PC-9 (cell line): ENCODE results near the gene ZFP57. TPM values are rescaled to one million over a fixed set of nuclear protein-coding genes. Genes with fewer than 3 reads are reported as not detected.

Experiments used
- BruUV-seq: library from RNA; stranded (reverse); fragments of 400-500 nt; replicated peaks from 2 replicates; lab custom pipeline; 2021; lab: Mats Ljungman, UMichigan
- CTCF ChIA-PET: fragments of 300-600 bp; sonication (Branson Sonifier 250); formaldehyde crosslinking; loops from one replicate; lab custom pipeline; 2022; ENCODE audit warnings: antibody characterized with exemption; lab: Charles Lee
- POLR2A ChIA-PET: fragments of 300-600 bp; sonication (Branson Sonifier 250); formaldehyde crosslinking; loops from one replicate; lab custom pipeline; 2022; ENCODE audit warnings: antibody characterized with exemption; ENCODE audit not compliant: unreplicated experiment; lab: Charles Lee
- DNase-seq, 2 experiments: peaks; one replicate each; pipeline versions ENCODE4 v3.0.0 to v3.0.0-alpha.2; 2015 to 2022; ENCODE audit warnings: mixed read lengths in 1 of 2
- H2AFZ ChIP-seq: fragments of 200-600 bp; sonication (generic); 2 replicates; pipeline ENCODE4 v1.8.1; 2017; ENCODE audit warnings: antibody characterized with exemption
- H3F3A ChIP-seq: fragments of 200-600 bp; sonication (generic); 2 replicates; pipeline ENCODE4 v1.8.1; 2017; ENCODE audit warnings: antibody characterized with exemption, mild to moderate bottlenecking, low read depth; ENCODE audit not compliant: insufficient read depth
- H3K27ac ChIP-seq: fragments of 200-600 bp; sonication (generic); 2 replicates; pipeline ENCODE4 v1.6.1; 2016; ENCODE audit warnings: mixed run types
- H3K27me3 ChIP-seq: fragments of 200-600 bp; sonication (generic); 2 replicates; pipeline ENCODE4 v1.6.1; 2016; ENCODE audit warnings: low read depth, mixed run types; ENCODE audit not compliant: insufficient read depth
- H3K36me3 ChIP-seq: fragments of 200-600 bp; sonication (generic); 2 replicates; pipeline ENCODE4 v1.6.1; 2016; ENCODE audit warnings: low read depth, mixed run types
- H3K4me1 ChIP-seq: fragments of 200-600 bp; sonication (generic); replicated peaks from 2 replicates; pipeline ENCODE4 v1.6.1; 2016; ENCODE audit warnings: mixed run types; ENCODE audit not compliant: insufficient read depth
- H3K4me2 ChIP-seq: fragments of 200-600 bp; sonication (generic); 2 replicates; pipeline ENCODE4 v1.6.1; 2017; ENCODE audit warnings: mixed run types
- H3K4me3 ChIP-seq: fragments of 200-600 bp; sonication (generic); 2 replicates; pipeline ENCODE4 v1.6.1; 2016; ENCODE audit warnings: mixed run types
- H3K79me2 ChIP-seq: fragments of 200-600 bp; sonication (generic); 2 replicates; pipeline ENCODE4 v1.6.1; 2017; ENCODE audit warnings: low read depth, mixed run types
- H3K9me2 ChIP-seq: fragments of 200-600 bp; sonication (generic); 2 replicates; pipeline ENCODE4 v1.8.1; 2017; ENCODE audit warnings: mild to moderate bottlenecking; ENCODE audit not compliant: insufficient read depth
- H3K9me3 ChIP-seq: fragments of 200-600 bp; sonication (generic); 2 replicates; pipeline ENCODE4 v1.8.1; 2016; ENCODE audit warnings: low read depth; ENCODE audit not compliant: insufficient read depth
- H4K20me1 ChIP-seq: fragments of 200-600 bp; sonication (generic); 2 replicates; pipeline ENCODE4 v1.8.1; 2017; ENCODE audit not compliant: insufficient read depth
- CTCF ChIP-seq: fragments of 200-600 bp; sonication (generic); conservative IDR thresholded peaks from 2 replicates; pipeline ENCODE4 v1.6.1; 2017; ENCODE audit warnings: mixed run types, antibody characterized with exemption, mild to moderate bottlenecking, moderate library complexity
- EZH2 ChIP-seq: fragments of 200-600 bp; sonication (generic); IDR thresholded peaks from 2 replicates; pipeline ENCODE4 v1.8.0; 2017; ENCODE audit warnings: antibody characterized with exemption, low read depth
- intact Hi-C: fragments of 100-400 bp; cut with micrococcal nuclease; formaldehyde crosslinking; loops from one replicate; pipeline ENCODE4 v1.10.0; 2022; ENCODE audit not compliant: unreplicated experiment
- total RNA-seq: library from RNA; stranded (reverse); gene quantifications from 2 replicates; pipeline ENCODE4 v1.2.3, GENCODE V29; 2021

The ZFP57 gene
- total RNA-seq, 1 experiment from 2014 or later = 1.1 TPM

- CTCF ChIA-PET = no interaction called here
- POLR2A ChIA-PET = interaction anchor here (0.6 kb wide), 1 partner anchor 82 kb away, joined by 7 read pairs; no protein-coding TSS in a partner anchor
These were observed 24.2 kb downstream of the ZFP57 start, which contains the start of gene MOG for GRCh38 chr6:29656798-29657197. MOG (plus strand) TSS chr6:29657092; CDS start chr6:29657210, 118 bp downstream.

GRCh38 chr6:29656157-29656556 lies 24.8 kb downstream of the ZFP57 start:
- H4K20me1 ChIP-seq = no peaks in the 10 kb centered on the region
- no peak for DNase-seq
- H2AFZ ChIP-seq = no peak overlapping the region
- ChIA-PET POLR2A (no interaction called here), CTCF (no interaction called here)
- no peaks in the 10 kb centered on the region for H3K79me2 ChIP-seq
- H3K9me2 ChIP-seq = no peaks in the 10 kb centered on the region
- H3K27ac ChIP-seq = no peak overlapping the region
- H3K9me3 ChIP-seq = no peaks in the 10 kb centered on the region
- intact Hi-C loops = no loop called here
- H3K4me3 ChIP-seq = no peak overlapping the region
- no peaks in the 10 kb centered on the region for H3K4me1 ChIP-seq
- H3K4me2 ChIP-seq = no peak overlapping the region
- no peaks in the 10 kb centered on the region for H3F3A ChIP-seq
- BruUV-seq = no TSS peak
- H3K36me3 ChIP-seq = no peaks in the 10 kb centered on the region
- TF ChIP-seq CTCF (no peak), EZH2 (no peak)
- H3K27me3 ChIP-seq = no peaks in the 10 kb centered on the region

More at GRCh38 chr6:29656798-29657197, 24.2 kb downstream of the ZFP57 start, which contains the start of gene MOG:
- Histone ChIP-seq H3K79me2 (no peaks in the 10 kb centered on the region), H3K9me3 (no peaks in the 10 kb centered on the region), H4K20me1 (no peaks in the 10 kb centered on the region), H2AFZ (no peak within 1 kb of the TSS), H3K27ac (no peak within 1 kb of the TSS), H3K4me1 (no peaks in the 10 kb centered on the region), H3K36me3 (no peaks in the 10 kb centered on the region), H3K4me3 (no peak within 1 kb of the TSS), H3F3A (no peaks in the 10 kb centered on the region), H3K27me3 (no peaks in the 10 kb centered on the region), H3K4me2 (no peak within 1 kb of the TSS), H3K9me2 (no peaks in the 10 kb centered on the region)
- intact Hi-C loops = no loop called here
- BruUV-seq = no TSS peak
- no peak for DNase-seq
- no peak for TF ChIP-seq EZH2
- no peak for TF ChIP-seq CTCF

- H3K27ac ChIP-seq = no peak overlapping the region
- ChIA-PET CTCF (no interaction called here), POLR2A (no interaction called here)
- no peak overlapping the region for H2AFZ ChIP-seq
- no peaks in the 10 kb centered on the region for H3K36me3 ChIP-seq
- no peak for DNase-seq
- BruUV-seq = no TSS peak
- no peaks in the 10 kb centered on the region for H3K27me3 ChIP-seq
- intact Hi-C loops = no loop called here
- no peaks in the 10 kb centered on the region for H3K9me2 ChIP-seq
- no peaks in the 10 kb centered on the region for H3K9me3 ChIP-seq
- H3K79me2 ChIP-seq = no peaks in the 10 kb centered on the region
- H3F3A ChIP-seq = peaks cover under 1% of the 10 kb centered on the region; the same call in 1 of the 2 replicates
- no peak overlapping the region for H3K4me3 ChIP-seq
- no peaks in the 10 kb centered on the region for H4K20me1 ChIP-seq
- no peak overlapping the region for H3K4me2 ChIP-seq
- no peaks in the 10 kb centered on the region for H3K4me1 ChIP-seq
- no peak for TF ChIP-seq EZH2
- no peak for TF ChIP-seq CTCF
These were observed 25.3 kb downstream of the ZFP57 start for GRCh38 chr6:29655658-29656057.
